ENCODE data around the gene ZNF664. TPM values are rescaled to one million over a fixed set of nuclear protein-coding genes. Genes with fewer than 3 reads are reported as not detected.

Gene ZNF664
- total RNA-seq, 1 experiment from 2014 or later: 95.5 TPM

DNA sequence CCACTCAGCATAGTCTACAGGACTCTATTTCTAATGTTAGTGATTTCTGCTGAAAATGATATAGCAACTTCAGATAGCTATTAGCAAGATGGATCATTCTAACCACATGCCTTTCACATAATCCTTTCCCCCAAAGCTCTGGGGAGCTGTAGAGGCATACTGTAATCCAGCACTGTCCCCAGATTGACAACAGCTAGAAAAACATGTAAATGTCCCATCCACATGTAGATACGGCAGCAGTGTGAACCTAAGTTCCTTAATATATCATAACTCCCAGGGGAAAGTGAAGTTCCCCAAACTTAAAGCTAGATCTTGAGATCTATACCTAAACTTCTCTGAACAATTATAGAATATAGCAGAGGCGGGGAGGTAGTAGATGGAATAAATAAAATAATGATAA, 14.0 kb downstream of the ZNF664 start:
- no peak for DNase-seq (ENCODE audit: extremely low read depth, low read depth)

DNA sequence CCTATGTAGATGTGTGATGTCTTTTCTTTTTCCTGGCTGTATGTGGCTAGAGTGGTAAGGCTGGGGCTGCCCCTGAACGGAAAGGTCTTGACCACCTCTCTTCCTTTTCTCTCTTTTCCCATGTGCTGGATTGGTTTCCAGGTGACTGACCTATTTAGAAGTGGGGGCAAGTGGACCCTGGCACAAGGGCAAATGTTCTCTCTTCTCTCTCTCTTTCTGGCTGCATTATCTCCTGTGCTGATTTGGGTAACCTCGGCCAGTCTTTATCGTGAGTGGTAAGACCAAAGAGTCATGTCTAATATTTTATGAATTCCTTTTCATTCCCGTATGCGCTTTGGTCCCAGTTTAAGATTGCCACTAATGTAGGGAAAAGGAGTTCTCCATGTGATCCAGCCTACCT, 16.2 kb downstream of the ZNF664 start:
- DNase-seq (ENCODE audit: extremely low read depth, low read depth): no peak

DNA sequence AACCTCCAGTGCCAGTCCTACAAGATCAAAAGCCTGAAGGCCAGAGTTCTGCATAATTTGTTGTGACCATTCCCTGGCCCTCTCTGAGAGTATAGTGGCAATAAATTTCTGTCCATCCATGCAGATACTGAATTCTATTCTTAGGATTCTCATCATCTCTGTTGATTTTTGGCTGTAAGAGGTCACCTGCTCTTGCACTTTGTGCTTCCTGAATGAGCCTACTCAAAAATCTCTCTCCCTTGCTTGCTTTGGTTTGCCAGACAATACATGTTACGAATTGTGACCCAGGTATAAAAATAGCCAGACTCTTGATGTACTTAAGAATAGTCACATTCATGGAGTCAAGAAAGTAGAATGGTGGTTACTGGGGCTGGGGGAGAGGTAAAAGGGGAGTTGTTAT, 16.7 kb downstream of the ZNF664 start:
- no peak for DNase-seq (ENCODE audit: extremely low read depth, low read depth)

DNA sequence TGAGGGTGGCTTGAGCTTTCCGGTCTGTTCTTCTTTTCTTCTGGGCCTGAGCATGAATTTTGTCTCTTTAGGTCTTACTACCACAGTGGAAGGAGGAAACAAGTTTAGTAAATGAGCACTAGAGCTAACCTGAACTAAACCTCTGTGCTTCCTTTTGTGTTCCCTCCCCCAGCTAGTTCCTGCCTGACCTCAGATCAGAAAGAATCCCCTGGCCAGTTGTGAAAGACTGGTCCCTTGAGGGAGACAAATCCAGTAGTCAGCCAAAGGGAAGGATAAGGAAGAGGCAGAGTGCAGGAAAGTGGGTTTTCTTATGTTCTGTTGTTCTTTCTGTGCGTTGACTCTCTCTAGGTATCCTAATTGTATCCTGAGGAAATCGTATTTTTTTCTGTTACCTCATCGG, 17.5 kb downstream of the ZNF664 start:
- no peak for DNase-seq (ENCODE audit: extremely low read depth, low read depth)

DNA sequence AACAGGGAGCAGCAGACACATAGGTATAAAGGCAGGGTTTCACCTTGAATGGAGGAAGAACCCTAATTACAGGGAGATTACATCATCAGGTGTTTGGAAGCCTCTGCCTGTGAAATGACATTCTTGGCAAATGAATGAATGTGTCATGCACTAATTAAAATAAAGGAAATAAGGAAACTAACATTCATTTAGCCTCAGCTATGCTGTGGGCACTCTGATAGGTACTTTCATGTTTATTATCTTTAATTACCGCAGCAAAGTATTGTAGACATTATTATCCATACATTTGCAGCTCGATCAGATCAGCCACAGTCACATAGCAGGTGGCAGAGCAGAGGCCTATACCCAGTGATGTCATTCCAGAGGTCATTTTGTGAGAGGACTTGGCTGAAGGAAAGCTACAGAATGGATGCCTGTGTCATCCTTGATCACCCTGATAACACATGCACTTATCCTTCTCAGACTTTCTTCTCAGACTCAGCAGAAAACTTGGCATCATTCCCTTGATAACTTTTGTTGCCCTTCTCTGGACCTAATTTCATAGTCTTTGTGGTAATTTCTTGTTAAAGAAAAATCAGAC, 18.4 kb downstream of the ZNF664 start:
- DNase-seq (ENCODE audit: extremely low read depth, low read depth): no peak

DNA sequence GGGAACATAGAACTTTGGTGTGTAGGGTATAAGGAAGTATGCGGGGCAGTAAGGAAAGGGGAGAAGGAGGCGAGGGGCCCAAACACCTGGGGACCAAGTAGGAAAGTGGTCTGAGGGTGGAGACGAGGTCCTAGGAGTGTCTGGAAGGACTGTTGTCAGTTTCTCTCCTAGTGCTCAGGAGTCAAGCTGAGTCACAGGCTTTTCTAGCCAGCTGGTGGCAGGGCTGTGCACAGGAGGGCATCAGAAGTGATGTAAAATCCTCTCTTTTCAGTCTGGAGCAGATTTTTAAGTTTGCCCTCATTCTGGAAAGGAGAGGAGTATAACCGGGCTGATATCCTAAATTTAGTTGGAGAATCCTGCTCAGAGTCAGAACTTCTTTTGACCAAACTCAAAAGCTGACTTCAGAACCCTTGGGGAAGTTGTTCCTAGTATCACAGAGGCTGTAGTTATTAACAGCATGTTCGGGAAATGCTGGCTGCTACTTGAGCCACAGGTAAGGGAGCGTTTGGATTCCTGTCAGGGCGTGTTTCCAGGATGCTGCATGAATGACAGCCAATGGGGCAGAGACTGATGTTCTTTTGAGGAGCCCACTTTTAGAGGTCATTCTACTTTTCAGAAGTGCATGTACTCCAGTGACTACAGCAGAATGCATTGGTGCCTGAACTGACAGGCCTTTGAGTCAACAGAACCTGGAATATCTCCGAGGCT, 19.3 kb downstream of the ZNF664 start:
- no peak for DNase-seq (ENCODE audit: extremely low read depth, low read depth)

DNA sequence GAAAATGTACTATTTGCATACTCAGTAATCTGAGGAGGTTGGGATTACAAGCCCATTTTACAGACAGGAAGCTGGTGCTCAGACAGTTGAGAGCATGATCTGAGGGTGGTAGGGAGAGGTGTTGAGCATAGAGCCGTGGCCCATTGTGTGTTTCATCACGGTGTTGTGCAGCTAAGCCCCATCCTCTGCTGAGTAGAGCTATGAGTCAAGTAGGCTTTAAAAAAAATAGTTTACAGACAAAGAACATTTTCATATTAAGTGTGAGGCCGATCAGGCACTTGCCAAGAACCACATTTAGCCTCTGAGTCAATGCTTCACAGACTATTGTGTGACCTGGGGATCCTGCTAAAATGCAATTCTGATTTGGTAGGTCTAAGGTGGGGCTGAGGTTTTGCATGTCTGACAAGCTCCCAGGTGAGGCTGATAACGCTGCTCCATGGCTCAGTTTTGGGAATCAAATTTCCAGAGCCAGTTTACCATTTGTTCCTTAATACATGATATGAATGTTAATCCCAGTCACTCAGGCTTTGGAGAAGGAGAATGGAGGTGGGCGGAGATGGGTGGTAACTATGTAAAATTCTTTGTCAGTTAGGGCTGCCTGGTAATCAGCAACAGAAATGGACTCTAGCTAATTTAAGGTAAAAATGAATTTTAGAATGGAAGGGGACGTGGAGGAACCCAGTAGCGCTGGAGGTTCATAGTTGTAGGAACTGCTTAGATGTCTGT, 22.2 kb downstream of the ZNF664 start:
- no peak for DNase-seq (ENCODE audit: extremely low read depth, low read depth)

DNA sequence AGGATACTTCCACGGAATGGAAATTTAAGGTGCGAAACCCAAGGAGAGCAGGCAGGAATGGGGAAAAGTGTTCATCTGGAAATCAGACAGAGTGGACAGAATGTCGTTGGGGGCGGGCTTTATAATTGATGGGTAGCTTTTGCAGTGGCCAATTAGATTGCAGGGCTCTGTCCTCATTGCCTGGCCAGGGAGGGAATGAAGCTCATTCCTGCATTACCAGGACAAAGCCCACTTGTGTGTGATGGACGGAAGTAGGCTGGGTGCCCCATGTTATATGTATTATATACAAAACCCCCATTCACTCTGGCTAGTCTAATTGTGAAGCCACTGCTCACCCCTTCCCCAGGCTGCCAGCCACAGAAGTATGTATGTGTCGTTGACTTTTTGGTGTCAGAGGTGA, 23.6 kb downstream of the ZNF664 start:
- DNase-seq (ENCODE audit: extremely low read depth, low read depth): no peak

DNA sequence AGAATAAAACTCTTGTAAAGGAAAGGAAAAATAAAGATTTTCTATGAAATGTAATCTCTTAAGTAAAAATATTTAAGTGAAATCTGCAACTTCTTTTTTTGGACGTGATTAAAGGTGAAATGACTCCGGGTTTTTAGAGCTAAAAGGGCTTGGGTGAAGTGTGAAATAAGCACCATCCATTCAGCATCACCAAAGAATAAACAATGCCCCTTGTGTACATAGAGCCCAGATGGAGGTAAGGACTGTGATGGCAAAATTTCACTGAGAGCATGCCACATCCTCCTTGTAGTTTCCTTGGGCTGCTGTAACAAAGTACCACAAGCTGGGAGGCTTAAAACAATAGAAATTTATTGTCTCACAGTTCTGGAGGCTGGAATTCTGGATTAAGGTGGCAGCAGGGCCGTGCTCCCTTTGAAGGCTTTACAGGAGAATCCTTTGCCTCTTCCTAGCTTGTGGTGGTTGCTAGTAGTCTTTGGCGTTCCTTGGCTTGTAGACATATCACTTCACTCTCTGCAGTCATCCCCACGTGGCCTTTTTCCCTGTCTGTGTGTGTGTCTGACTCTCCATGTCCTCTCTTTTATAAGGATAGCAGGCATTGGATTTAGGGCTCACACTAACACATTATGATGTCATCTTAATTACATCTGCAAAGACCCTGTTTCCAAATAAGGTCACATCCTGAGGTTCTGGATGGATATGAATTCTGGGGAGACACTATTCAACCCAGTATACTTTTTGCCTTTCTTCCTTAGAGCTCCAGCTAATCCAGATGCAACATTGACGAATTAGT, 24.2 kb downstream of the ZNF664 start:
- no peak for DNase-seq (ENCODE audit: extremely low read depth, low read depth)

DNA sequence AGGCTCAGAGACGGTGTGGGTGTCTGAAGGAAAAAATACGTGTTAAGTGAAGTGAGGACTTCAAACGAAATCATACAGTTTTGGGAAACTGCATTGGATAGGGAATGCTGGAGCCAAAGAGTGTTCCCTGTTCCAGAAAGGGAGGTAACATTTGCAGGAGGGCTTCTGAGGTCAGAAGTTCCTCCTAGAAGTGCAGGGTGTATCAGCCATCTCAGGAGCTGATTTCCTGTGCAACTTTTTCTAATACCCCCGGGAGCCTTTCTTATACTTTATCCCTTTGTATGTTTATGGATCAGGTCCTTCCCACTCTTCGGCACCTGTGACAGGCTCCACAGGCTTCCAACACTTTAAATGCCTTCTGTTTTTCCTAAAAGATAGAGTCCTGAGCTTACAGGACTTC, 24.9 kb downstream of the ZNF664 start:
- DNase-seq (ENCODE audit: extremely low read depth, low read depth): no peak

DNA sequence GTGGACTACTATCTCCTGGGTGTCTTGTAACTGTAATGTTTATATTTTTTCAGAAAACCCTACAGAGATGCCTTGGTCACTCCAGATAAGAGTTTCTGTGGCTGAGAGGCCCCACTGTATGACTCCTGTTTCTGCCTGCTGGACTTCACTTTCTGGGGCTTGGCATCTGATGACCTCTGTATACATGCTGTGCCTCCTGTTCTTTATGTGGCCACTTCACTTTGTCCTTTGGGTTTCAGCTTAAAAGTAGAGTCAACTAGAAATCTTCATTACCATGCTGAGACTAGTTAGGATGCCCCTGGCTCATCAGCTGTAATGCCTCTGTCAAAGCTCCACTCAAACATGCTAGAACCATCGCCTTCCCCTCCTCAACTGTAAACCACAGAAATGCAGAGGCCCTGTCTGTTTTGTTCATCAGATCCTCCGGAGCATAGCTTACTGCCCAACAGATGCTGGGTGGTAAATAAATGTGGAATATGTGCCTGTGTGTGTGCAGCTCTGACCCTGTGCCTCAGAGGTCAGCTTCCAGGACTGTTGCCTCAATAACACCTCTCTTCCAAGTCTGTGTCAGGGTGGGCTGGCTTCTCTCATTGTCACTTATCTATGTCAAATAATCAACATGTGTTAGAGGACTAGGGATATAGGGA, 25.5 kb downstream of the ZNF664 start:
- no peak for DNase-seq (ENCODE audit: extremely low read depth, low read depth)

DNA sequence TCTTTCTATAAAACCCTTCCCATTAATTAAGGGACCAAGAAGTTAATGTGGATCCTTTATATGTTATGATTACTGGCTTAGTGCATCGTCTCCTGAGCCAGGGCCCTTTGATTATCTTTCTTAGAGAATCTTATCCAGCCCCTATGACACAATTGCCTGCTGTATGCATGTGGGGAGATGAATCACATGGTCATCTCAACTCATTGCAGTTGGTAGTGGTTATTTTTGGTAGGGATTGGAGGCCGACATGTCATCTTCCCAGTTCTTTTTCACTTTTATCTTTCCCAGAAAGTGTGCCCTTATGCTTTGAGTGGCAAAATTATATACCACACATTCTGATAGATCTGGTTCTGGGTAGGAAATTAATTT, 26.0 kb downstream of the ZNF664 start:
- no peak for DNase-seq (ENCODE audit: extremely low read depth, low read depth)

DNA sequence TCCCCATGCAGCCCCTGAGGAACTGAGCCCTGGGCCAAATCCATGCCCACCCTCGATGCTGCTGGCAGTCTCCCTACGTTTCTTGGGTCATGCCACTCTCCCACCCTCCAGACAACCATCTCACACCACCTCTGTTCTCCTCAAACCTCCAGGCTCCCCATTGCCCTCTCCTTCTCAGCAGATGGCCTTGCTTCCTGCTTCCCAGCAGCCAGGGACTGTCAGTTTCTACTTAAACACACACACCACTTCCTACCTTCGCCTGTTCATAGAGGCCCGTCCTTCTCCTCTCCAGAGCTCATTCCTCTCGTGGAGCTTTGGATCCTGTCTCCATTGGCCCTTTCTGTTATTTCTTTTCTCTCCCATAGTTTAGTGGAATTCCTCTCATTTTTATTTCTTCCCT, 27.1 kb downstream of the ZNF664 start:
- DNase-seq (ENCODE audit: extremely low read depth, low read depth): no peak

DNA sequence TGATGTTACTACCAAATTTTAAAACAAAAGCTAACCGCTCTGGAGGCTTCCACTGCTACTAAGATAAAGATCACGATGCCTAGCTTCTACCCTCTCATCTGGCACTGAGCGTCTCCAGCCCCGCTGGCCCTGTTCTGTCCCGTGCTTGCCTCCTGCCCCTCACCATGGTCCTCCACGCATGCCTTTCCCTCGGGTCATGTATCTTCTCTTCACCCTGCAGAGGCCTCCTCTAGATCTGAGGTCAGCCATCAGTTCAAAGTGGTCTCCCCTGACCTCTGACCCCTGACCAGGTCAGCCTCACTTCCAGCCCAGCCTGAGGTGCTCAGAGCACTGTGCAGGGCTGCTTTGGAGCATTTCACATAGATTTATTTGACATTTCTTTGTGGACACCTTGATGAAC, 28.3 kb downstream of the ZNF664 start:
- no peak for DNase-seq (ENCODE audit: extremely low read depth, low read depth)

DNA sequence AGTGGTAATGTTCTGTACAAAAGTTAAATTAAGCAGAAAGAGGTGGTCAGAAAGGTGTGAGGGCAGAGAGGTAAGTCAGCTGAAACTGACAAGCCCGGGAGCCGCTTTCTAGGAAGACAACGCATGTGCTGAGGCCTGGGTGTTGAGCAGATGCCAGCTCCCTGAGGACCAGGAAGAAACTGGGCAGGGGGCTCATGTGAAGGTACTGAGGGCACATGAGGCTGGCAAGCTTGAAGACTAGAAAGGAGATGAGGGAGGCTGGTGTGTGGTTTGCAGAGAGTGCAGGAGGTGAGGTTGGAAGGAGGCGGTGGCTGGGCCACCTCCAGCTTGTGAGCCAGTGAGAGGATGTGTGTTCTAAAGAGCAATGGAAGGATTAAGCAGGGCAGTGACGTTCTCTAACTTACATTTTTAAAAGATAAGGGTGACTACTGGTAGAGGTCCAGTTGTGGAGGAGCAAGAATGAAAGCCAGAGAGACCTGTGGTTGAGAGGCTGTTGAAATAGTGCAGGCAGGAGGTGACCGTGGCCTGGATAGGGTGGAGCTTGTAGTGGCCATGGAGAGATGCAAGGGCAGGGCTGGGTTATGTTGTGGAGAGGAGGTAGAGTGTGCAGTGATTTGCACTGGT, 29.1 kb downstream of the ZNF664 start:
- no peak for DNase-seq (ENCODE audit: extremely low read depth, low read depth)

DNA sequence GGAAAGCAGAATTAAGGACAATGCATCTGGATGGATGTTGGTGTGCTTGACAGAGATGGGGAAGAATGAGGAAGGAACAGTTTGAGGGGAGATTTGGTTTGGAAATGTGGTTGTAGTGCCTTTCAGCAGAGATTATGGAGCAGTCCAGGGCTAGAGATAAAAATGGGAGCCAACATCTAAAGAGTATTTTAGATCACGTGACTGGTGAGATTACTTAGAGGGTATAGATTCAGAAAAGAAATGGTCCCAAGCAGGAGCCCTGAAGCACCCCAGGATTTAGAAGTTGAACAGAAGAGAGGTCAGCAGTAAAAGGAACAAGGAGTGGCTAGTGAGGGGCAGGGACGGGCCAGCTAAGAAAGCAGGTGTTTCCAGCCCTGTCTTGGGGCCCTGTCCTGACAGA, 29.6 kb downstream of the ZNF664 start:
- no peak for DNase-seq (ENCODE audit: extremely low read depth, low read depth)

DNA sequence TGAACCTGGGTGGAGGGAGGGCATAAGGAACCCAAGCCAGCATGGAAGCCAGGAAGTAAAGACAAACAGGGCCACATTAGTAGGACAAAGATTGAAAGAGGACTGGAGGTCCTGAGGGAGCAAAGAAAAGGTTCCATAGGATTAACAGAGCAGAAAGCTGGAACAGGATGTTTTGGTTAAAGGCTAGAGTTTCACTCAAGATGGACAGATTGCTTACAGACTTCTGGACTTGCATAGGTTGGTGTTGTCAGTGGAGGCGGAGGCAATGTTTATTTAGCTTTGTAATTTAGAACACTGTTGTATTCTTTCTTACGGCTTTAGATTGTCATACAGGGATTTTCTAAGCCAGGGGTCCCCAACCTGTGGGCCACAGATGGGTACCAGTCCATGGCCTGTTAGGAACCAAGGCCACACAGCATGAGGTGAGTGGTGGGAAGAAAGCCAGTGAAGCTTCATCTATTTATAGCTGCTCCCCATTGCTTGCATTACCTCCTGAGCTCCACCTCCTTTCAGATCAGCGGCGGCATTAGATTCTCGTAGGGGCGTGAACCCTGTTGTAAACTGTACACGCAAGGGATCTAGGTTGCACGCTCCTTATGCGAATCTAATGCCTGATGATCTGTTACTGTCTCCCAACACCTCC, 31.3 kb downstream of the ZNF664 start:
- no peak for DNase-seq (ENCODE audit: extremely low read depth, low read depth)

DNA sequence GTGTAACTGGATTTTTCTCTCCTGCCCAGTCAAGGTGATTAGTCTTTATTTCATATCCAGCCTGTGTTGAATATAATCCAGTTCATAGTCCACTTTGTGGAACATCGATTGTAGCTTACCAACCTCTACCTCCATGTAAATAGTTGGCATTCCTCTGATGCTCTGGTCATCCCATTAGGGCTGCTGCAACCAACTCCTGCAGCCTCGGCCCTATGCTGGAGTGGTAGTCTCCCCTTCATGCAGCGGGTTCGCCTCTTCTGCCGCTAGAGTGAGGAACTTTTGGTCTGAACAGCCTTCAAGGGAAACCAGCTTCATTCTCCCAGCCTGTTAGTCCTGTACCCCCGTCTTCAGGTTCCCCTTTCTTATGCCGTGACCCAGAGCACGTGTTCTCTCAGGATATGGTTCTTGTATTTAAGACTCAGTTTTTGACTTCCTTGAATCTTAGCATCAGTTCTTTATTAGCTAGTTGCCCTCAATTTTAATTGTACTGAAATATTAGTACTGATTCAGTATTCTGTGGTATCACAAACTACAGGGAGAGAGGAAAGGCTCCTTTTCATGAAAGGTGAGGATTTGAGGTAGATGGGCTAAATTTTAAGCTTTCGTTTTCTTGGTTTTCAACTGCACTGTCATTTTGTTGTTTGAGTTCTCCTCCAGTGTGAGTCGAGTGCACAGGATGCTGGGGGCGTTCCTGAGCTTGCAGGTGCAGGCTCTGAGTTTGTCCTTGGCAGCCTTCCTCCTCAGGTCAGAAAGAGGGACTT, 33.2 kb downstream of the ZNF664 start:
- no peak for DNase-seq (ENCODE audit: extremely low read depth, low read depth)
